GM18519 (cell line): Measurements from ENCODE around the gene DTNBP1.

ENCODE experiments used
- ATAC-seq: cut with Tn5 transposase; IDR thresholded peaks from one replicate; pipeline ENCODE4 v1.9.1; 2021; ENCODE audit warnings: mild to moderate bottlenecking, moderate library complexity; ENCODE audit not compliant: unreplicated experiment, low FRiP score

The DTNBP1 gene

GRCh38 chr6:15505463-15505918 is 157.3 kb downstream of the DTNBP1 start:
- ATAC-seq = no peak

- ATAC-seq = no peak
Measured at GRCh38 chr6:15504581-15505350, 158.1 kb downstream of the DTNBP1 start.

GRCh38 chr6:15504040-15504495 is 158.8 kb downstream of the DTNBP1 start:
- ATAC-seq = no peak

GRCh38 chr6:15503346-15503680 is 159.5 kb downstream of the DTNBP1 start:
- ATAC-seq = no peak

GRCh38 chr6:15502446-15503345 is 160.1 kb downstream of the DTNBP1 start:
- no peak for ATAC-seq

- no peak for ATAC-seq
Measured at GRCh38 chr6:15501826-15502445, 160.9 kb downstream of the DTNBP1 start.

- no peak for ATAC-seq
Measured at GRCh38 chr6:15500901-15501825, 161.7 kb downstream of the DTNBP1 start.

- no peak for ATAC-seq
Measured at GRCh38 chr6:15500078-15500740, 162.6 kb downstream of the DTNBP1 start.

- ATAC-seq = no peak
Measured at GRCh38 chr6:15499591-15499990, 163.2 kb downstream of the DTNBP1 start.

- ATAC-seq = no peak
Measured at GRCh38 chr6:15499125-15499524, 163.7 kb downstream of the DTNBP1 start.

- no peak for ATAC-seq
Measured at GRCh38 chr6:15498640-15499039, 164.2 kb downstream of the DTNBP1 start.

GRCh38 chr6:15496345-15497131 is 166.3 kb downstream of the DTNBP1 start:
- no peak for ATAC-seq

GRCh38 chr6:15495375-15495901 is 167.4 kb downstream of the DTNBP1 start:
- ATAC-seq = no peak

GRCh38 chr6:15493437-15494168 is 169.2 kb downstream of the DTNBP1 start:
- ATAC-seq = no peak

- ATAC-seq = no peak
Measured at GRCh38 chr6:15491986-15492269, 170.9 kb downstream of the DTNBP1 start.

- ATAC-seq = no peak
Measured at GRCh38 chr6:15491255-15491985, 171.4 kb downstream of the DTNBP1 start.
